DOHH2 (cell line): Measurements from ENCODE around the gene PPP3CA.
"Not testable (repeated sequence)": the region's sequence is repeated elsewhere in the genome, so short reads cannot be mapped to it uniquely, and the experiment has no call there.

Experiments used
- H3F3A ChIP-seq: fragments of 200-600 bp; sonication (generic), shearing (Covaris generic); 2 replicates; pipeline ENCODE4 v1.6.0; 2016; ENCODE audit warnings: antibody characterized with exemption, mild to moderate bottlenecking; ENCODE audit not compliant: control insufficient read depth, insufficient read depth
- H3K27ac ChIP-seq: fragments of 200-600 bp; sonication (generic); 2 replicates; pipeline ENCODE4 v1.5.1; 2014; ENCODE audit warnings: low read depth, mild to moderate bottlenecking, low read length, moderate library complexity
- H3K27me3 ChIP-seq: fragments of 200-600 bp; sonication (generic); 2 replicates; pipeline ENCODE4 v1.6.1; 2014; ENCODE audit warnings: mild to moderate bottlenecking, low read length, mixed read lengths; ENCODE audit not compliant: control insufficient read depth
- H3K36me3 ChIP-seq: fragments of 200-600 bp; sonication (generic); 2 replicates; pipeline ENCODE4 v1.6.1; 2014; ENCODE audit warnings: mild to moderate bottlenecking, low read length, moderate library complexity, mixed read lengths; ENCODE audit not compliant: control insufficient read depth
- H3K4me1 ChIP-seq: fragments of 200-600 bp; sonication (generic); 2 replicates; pipeline ENCODE4 v1.6.1; 2014; ENCODE audit warnings: mild to moderate bottlenecking, low read length, mixed read lengths; ENCODE audit not compliant: control insufficient read depth
- H3K4me2 ChIP-seq: fragments of 200-600 bp; sonication (generic); 2 replicates; pipeline ENCODE4 v1.6.0; 2014; ENCODE audit warnings: mild to moderate bottlenecking, low read length, moderate library complexity
- H3K4me3 ChIP-seq: fragments of 200-600 bp; sonication (generic); 2 replicates; pipeline ENCODE4 v1.5.1; 2014; ENCODE audit warnings: mild to moderate bottlenecking, low read length, mixed read lengths
- H3K79me2 ChIP-seq: fragments of 200-600 bp; sonication (generic); 2 replicates; pipeline ENCODE4 v1.6.1; 2014; ENCODE audit warnings: mild to moderate bottlenecking, low read length, mixed read lengths; ENCODE audit not compliant: control insufficient read depth
- H3K9me2 ChIP-seq: fragments of 200-600 bp; sonication (generic); replicated peaks from 2 replicates; pipeline ENCODE4 v1.6.1; 2014; ENCODE audit warnings: mild to moderate bottlenecking, low read length, mixed read lengths; ENCODE audit not compliant: control insufficient read depth
- H3K9me3 ChIP-seq: fragments of 200-600 bp; sonication (generic); 2 replicates; pipeline ENCODE4 v1.6.1; 2014; ENCODE audit warnings: antibody characterized with exemption, low read length, mixed read lengths; ENCODE audit not compliant: control insufficient read depth, insufficient read depth
- H4K20me1 ChIP-seq: fragments of 200-600 bp; sonication (generic); 2 replicates; pipeline ENCODE4 v1.6.0; 2014; ENCODE audit warnings: low read depth, mild to moderate bottlenecking, antibody characterized with exemption, low read length, moderate library complexity; ENCODE audit not compliant: control insufficient read depth, insufficient read depth
- CTCF ChIP-seq: fragments of 200-600 bp; sonication (generic); IDR thresholded peaks from one replicate; pipeline ENCODE4 v1.5.1; 2014; ENCODE audit warnings: antibody characterized with exemption, mild to moderate bottlenecking, low read depth, low read length; ENCODE audit not compliant: poor library complexity, severe bottlenecking
- EZH2phosphoT487 ChIP-seq: fragments of 200-600 bp; sonication (generic); IDR thresholded peaks from 2 replicates; pipeline ENCODE4 v1.6.1; 2017; ENCODE audit warnings: borderline replicate concordance, mild to moderate bottlenecking, antibody characterized with exemption, low read length, moderate library complexity, mixed read lengths

Gene PPP3CA

DNA sequence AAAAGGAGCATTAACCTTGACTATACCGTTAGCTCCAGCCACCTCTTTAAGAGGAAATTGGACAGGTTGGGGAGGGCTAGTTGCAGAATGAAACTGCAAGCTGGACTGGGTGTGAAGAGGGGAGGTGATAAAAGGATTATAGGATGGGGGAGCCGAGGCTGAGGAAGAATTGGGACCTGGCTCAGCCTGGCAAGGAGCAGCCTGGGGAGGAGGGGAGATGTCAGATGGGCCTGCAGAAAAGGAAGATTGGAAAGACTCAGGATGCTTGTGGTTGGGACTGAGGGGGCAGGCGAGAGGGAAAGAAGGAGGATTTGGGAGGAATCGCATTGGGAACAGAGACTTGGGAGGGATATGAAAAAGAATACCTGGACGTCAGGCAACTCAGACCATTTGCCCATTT, 351.7 kb downstream of the PPP3CA start:
- Histone ChIP-seq H3K9me3 (no peaks in the 10 kb centered on the region), H3K4me1 (no peaks in the 10 kb centered on the region), H3K79me2 (no peaks in the 10 kb centered on the region), H3K27me3 (no peaks in the 10 kb centered on the region), H3K4me3 (no peak overlapping the region), H3K9me2 (no peaks in the 10 kb centered on the region), H3K4me2 (no peak overlapping the region), H3F3A (no peaks in the 10 kb centered on the region), H4K20me1 (no peaks in the 10 kb centered on the region), H3K36me3 (no peaks in the 10 kb centered on the region), H3K27ac (no peak overlapping the region)
- no peak for TF ChIP-seq CTCF
- no peak for TF ChIP-seq EZH2phosphoT487

DNA sequence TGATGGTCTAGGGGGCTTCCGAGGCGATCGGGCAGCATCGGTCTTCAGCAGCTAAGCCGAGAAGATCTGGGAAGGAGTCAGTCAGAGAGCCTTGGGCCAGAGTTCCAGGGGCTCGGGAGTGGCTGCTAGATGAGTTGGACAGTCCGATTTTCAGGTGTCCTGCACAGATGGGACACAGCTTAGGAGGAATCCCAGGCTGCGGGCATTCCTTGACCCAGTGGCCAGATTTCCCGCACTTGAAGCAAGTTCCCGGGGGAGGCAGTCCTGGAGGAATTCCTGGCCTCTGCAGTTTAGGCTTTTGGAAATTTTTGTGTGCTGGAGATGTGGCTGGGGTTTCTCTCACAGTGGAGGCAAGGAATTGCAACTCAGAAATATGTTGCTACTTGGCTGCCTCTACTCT, 352.3 kb downstream of the PPP3CA start:
- H3K36me3 ChIP-seq, H3K4me2 ChIP-seq, H3K79me2 ChIP-seq, H3K4me1 ChIP-seq, H3K9me2 ChIP-seq, H3K4me3 ChIP-seq, H3F3A ChIP-seq, H3K27me3 ChIP-seq, H3K27ac ChIP-seq, H3K9me3 ChIP-seq, H4K20me1 ChIP-seq: not testable (repeated sequence)

- H3K79me2 ChIP-seq, H3K9me3 ChIP-seq, H3K4me1 ChIP-seq, H3K36me3 ChIP-seq, H4K20me1 ChIP-seq, H3K4me2 ChIP-seq, H3F3A ChIP-seq, H3K4me3 ChIP-seq, H3K27me3 ChIP-seq, H3K27ac ChIP-seq, H3K9me2 ChIP-seq: not testable (repeated sequence)
Observed at GRCh38 chr4:100991332-100992069, 355.8 kb downstream of the PPP3CA start.

GRCh38 chr4:100989401-100989800, 357.9 kb downstream of the PPP3CA start:
- no peaks in the 10 kb centered on the region for H4K20me1 ChIP-seq
- no peak for TF ChIP-seq EZH2phosphoT487
- no peak for TF ChIP-seq CTCF
- no peaks in the 10 kb centered on the region for H3K79me2 ChIP-seq
- H3K4me1 ChIP-seq, result no peaks in the 10 kb centered on the region
- H3K27me3 ChIP-seq, result no peaks in the 10 kb centered on the region
- H3K9me3 ChIP-seq, result no peaks in the 10 kb centered on the region
- no peak overlapping the region for H3K4me2 ChIP-seq
- no peaks in the 10 kb centered on the region for H3K9me2 ChIP-seq
- H3K27ac ChIP-seq, result no peak overlapping the region
- no peaks in the 10 kb centered on the region for H3K36me3 ChIP-seq
- H3K4me3 ChIP-seq, result no peak overlapping the region
- H3F3A ChIP-seq, result no peaks in the 10 kb centered on the region
